KG1 (cell line): ENCODE data around the gene SNTG2.
"Not testable (repeated sequence)": the region's sequence is repeated elsewhere in the genome, so short reads cannot be mapped to it uniquely, and the experiment has no call there.

ENCODE experiments used
- DNase-seq: peaks from one replicate; lab custom pipeline; 2025; lab: John Stamatoyannopoulos, UW

Gene SNTG2

DNA sequence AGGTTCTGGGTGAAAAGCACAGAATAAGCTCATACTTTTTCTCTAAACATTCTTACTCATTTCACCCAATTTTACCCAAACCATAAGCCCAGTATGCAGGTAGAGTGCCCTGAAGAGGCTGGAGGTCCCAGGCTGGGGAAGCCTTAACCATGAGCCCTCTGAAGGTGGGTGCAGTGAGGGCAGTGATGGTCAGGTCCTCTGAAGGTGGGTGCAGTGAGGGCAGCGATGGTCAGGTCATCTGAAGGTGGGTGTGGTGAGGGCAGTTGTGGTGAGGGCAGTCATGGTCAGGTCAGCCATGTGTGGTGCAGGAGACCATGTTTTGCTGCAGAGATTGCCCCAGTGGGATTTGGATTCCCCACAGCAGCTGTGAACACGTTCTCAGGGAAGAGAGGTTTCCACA, 148.8 kb downstream of the SNTG2 start:
- no peak for DNase-seq

DNA sequence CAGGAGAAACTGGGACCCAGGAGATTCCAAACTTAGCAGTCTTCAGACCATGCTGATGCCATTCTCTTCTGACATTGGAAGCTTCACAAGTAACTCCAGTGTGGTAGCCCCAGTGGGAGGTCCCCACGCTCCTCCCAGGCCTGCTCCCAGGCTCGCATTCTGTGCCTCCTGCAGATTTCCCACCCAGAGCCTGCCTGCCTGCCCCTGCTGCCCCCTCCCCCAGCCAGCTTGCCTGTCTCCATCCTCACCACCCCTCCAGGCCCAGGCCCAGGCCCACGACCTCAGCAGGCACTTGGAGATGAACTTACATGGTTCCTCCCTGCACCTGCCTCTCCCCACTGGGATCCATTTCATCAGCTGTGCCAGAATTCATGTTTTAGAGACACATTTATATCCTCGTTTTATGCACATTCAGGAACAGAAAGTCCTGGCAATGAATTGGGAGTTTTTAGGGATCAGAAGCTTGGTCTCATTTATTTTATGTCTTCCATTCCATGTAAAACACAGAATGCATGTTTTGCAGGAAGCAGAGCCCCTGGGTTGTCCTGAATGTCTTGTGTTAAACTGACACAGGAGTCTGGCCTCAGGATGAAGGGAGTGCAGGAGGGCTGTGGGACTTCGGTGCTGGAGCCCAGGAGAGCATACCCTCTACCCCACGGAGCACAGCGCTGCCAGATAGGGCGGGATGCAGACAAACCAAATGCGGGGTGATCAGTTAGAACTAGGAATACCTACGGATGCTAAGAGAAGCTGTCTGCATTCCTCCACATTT, 150.5 kb downstream of the SNTG2 start:
- no peak for DNase-seq

DNA sequence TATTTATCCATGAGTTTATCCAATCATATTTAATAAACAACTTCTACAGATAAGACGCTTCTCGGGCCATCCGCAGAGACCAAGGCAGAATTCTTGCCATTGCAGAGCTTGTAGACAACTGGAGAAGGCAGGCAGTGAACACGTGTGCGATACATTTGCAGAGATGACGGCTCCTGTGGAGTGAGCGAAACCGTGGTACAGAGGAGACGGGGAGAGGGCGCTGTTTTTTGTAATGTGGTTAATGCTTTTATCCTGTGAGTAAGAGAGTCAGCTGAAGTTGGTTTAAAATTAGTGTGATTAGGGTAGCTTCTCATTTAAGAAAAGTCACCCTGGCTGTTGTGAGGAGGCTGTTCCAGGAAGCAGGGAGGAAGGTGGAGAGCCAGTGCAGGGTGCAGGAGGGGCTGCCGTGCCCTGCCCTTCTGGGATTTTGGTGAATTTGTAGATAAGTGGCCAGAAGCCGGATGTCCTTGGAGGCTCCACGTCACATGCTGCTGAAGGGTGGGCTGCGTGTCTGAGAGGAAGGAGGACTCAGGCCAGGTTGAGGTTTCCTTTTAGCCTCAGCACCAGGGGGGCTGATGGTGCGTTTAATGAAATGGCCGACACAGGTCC, 151.4 kb downstream of the SNTG2 start:
- DNase-seq: no peak

DNA sequence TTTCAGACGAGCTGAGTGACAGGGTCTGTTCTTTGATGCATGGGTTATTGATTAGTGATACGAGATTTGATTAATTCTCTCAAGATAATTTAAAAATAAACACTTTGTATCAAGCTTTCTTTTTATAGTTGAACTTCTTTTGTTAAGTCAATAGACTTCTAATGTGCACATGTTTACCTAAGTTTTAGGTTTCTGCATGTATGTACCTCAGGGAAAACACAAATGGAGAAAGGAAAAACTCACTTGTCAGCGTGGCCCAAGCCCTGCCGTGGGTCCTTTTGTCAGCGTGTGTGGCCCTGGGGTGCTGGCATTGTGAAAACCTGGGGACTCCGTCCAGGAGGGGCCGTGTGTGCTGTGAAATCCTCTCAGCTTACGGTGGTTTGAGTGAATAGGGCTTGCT, 153.7 kb downstream of the SNTG2 start:
- no peak for DNase-seq

DNA sequence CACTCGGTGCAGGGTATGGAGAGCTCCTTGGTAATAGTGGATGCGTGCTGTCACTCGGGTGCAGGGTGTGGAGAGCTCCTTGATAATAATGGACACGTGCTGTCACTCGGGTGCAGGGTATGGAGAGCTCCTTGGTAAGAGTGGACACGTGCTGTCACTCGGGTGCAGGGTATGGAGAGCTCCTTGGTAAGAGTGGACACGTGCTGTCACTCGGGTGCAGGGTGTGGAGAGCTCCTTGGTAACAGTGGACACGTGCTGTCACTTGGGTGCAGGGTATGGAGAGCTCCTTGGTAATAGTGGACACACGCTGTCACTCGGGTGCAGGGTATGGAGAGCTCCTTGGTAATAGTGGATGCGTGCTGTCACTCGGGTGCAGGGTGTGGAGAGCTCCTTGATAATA, 155.7 kb downstream of the SNTG2 start:
- not testable (repeated sequence) for DNase-seq

DNA sequence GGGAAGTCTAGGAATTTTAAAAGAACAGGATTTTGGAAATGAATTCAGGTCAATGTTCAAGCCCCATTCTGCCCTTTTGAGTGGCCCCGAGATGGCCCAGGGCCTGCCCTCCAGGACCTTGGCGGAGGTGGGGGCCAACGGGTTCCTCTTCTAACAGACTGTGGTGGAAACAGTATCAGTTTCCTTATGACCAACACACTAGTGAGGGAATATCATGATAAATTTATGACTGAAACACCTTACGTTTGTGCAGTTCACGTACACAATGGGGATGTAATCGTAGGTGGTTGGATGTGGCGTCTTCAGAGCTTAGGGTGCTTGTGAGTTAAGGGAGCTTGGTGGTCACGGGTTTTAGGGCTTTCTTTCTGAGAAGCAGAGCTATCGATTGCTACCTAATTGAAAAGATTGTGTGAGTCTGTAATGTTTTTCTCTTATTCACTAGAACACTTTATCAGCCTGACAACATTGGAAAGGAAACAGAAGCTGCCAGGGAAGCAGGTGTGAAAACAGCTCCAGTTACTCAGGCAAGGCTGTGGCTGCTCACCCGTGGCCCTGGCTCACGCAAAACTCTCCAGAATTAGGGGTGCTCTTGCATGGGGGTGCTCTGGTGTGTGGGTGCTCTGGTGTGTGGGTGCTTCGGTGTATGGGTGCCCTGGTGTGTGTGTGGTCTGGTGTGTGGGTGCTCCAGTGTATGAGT, 165.3 kb downstream of the SNTG2 start:
- DNase-seq: no peak

DNA sequence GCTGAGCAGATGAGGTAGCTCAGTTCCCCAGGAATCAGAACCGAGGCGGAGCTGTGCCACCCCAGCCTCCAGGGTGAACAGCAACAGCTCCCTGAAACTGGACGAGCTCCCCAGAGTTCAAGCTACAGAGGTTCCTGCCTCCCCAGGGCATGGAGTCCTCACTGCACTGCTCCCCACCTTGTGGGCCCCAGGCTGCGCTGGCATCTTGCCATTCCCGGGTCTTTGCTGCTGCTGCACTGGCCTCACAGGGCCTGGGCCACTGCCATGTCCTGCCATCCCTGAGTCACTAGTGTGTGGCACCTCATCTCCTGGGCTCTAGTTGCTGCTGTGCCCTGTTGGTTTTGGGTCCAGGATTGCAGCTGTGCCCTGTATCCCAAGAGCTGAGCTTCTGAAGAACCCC, 166.9 kb downstream of the SNTG2 start:
- no peak for DNase-seq

DNA sequence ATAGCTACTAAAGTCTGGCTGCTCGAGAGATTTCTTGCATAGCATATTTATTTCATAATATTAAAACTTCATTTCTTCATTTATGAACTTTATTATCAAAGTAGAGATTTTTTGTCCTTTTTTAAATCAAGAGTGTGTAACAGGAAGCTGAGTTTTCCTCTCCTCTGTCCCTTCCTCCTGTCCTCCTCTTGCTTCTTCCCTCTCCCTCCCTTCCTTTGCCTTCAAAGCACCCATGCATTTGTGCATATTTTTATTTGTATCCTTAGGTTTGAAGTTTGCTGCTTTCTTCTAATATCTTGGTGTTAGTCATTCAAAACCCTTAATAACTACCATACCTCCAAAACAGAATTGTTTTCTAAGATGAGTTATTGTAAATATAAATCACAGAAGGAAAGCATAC, 174.6 kb downstream of the SNTG2 start:
- no peak for DNase-seq

DNA sequence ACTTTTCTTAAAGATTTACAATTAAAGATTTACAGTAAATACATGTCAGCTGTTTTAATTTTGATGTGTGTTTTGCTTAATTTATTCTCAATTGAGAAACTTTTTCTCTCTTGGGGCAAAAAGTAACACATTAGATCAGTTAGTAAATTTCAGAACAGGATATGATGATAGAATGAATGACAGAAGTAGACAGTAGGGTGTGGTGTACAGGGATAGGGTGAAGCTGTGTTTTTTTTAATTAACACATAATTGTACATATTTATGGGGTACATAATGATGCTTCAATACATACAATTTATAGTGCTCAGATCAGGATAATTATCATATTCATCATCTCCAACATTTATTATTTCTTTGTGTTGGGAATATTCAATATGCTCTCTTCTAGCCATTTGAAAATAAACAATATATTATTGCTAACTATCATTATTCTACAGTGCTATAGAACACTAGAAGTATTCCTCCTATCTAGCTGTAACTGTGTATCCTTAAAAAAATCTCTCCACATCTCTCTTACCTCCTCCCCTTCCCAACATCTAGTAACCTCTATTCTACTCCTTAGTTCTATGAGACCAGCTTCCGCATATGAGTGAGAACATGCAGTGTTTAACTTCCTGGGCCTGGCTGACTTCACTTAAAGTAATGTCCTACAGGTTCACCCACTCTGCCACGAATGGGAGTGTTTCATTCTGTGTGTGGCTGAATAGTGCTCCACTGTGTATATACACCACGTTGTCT, 175.2 kb downstream of the SNTG2 start:
- no peak for DNase-seq

DNA sequence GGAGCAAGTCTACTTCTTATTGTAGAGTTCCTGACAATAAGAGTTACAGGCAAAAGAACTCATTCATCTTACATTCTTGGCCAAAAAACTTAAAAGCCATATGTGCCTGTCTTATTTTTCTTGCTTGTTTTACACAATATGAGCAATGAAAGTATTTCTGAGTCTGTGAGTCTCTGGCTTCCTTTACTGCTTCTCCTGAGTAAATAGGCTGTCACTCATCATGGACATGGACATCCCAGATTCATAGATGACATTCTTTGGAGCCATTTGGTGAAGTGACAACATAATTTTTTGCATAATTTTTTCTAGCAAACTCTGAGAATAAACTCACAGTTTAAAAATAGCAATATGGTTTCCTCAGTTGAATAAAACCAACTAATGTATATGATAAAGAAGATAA, 179.3 kb downstream of the SNTG2 start:
- no peak for DNase-seq

DNA sequence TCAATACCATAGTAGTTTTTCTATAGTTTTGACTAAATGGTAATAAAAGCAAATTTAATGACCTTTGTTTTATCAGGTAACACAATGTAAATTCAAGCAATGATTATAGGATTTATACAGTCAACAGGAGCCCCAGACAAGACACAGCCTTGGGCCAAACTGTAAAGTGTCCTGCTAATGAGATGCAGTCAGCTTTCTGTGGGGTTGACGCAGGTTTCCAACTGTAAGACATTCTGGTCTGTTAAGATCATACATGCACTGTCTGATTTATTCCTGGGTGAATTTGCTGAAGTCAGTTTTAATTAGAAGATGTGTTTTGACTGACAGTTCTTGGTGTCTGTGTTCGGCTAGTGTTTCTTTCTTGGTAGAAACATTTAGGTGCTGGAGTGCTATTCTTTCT, 180.3 kb downstream of the SNTG2 start:
- no peak for DNase-seq

DNA sequence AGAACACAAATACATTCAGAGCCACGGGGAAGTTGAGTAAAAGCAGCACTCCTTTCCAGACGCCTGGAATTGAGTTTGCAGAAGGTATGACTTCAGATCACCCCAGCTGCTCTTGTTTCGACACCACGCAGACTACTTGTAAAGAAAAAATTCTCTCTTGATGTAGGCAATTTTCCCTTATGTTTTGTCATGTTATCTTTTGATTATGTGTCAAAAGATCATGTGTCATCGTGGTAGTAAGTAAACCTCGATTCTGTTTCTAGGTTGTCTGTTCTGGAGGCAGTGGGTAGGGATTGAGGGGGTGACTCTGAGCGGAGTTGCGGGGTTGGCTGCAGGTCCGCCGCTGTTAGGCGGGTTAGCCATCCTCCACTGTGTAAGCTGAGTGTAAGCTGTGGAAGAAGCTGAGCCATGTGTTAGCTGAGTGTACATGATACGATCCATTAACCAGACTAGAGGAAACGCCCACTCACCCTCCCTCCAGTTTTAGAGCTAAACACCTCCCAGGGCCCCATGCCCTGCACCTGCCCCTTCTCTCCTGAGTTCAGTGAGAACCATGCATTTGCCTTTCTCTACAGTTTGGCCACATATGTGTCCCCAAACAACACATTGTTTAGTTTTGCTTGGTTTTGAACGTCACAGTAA, 181.8 kb downstream of the SNTG2 start:
- no peak for DNase-seq

DNA sequence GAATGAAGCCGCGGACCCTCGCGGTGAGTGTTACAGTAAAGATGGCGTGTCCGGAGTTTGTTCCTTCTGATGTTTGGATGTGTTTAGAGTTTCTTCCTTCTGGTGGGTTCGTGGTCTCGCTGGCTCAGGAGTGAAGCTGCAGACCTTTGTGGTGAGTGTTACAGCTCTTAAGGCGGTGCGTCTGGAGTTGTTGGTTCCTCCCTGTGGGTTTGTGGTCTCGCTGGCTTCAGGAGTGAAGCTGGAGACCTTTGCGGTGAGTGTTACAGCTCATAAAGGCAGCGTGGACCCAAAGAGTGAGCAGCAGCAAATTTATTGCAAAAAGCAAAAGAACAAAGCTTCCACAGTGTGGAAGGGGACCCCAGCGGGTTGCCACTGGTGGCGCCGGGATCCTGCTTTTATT, 183.2 kb downstream of the SNTG2 start:
- not testable (repeated sequence) for DNase-seq

DNA sequence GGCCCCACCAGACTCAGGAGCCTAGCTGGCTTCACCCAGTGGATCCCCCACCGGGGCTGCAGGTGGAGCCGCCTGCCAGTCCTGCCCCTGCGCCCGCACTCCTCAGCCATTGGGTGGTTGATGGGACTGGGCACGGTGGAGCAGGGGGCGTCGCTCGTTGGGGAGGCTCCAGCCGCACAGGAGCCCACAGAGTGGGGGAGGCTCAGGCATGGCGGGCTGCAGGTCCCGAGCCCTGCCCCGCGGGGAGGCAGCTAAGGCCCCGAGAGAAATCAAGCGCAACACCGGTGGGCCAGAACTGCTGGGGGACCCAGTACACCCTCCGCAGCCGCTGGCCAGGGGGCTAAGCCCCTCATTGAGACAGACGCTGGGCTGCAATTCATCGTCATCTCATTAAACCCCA, 184.0 kb downstream of the SNTG2 start:
- no peak for DNase-seq

DNA sequence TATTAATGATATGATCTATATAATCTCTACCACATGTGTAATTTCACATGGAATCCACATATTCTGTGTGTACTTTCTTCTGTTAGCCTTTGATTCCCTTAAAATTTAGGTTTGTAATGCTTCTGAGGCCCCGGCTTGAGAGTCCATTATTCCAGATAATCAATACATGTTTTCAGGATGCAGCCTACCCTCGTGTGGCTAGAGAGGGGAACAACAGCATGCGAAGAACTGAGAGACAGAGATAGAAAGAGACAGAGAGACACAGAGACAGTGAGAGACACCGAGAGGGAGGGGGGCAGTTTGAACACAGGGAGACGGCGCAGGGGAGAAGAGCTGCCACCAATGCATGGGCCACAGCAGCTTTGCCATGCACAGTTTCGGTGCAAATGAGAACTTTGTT, 185.4 kb downstream of the SNTG2 start:
- DNase-seq: no peak

DNA sequence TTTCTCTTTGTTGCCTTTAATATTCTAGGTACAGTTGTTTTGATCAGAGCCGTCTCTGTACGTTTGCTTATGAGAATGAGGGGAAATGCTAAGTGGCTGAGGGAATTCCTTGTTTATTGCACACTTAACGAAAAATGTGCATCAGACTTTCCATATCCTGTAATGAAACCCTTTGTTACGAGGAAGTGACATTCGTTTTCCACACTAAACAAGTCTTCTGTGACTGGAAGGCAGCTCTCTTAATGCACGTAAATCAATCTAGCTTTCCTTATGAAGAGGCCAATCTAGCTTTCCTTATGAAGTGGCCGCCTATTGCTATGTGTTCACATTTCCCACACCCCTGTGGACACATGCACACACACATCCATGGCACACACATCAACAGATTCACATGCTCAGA, 186.2 kb downstream of the SNTG2 start:
- no peak for DNase-seq

DNA sequence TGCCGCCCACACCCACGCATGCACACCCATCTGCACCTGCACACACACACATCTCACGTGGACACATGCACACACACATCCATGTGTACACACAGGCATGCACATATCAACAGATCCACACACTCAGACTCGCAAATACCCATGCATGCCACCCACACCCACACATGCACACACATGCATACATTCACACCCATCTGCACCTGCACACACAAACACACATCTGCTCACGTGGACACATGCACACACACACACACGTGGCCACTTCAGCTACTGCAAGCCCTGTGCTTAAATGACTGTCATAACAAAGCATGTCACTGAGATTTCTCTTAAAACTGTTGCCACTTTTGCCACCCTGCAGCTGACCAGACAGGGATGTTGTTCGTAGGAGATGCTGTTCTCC, 186.6 kb downstream of the SNTG2 start:
- no peak for DNase-seq

DNA sequence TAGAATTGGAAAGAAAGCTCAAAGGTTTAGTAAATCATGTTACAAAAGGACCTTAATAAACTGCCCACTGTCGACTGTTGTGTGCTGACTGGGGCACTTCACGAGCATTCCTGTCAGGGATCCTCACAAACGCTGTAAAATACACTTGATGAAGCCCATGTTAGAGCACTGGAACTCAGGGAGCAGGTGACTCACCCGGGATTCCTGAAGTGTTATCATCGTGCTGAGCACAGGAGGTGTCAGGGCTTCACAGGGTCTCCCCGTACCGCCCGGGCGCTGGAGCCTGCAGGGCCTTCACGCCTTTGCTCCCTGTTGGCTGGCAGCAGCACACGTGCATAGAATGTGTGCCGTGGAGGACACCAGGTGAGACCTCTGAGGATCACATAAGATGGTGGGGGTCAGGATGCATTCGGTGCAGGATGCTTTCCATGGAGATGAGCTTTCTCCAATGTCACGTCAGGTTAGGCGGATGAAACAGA, 187.3 kb downstream of the SNTG2 start:
- no peak for DNase-seq

DNA sequence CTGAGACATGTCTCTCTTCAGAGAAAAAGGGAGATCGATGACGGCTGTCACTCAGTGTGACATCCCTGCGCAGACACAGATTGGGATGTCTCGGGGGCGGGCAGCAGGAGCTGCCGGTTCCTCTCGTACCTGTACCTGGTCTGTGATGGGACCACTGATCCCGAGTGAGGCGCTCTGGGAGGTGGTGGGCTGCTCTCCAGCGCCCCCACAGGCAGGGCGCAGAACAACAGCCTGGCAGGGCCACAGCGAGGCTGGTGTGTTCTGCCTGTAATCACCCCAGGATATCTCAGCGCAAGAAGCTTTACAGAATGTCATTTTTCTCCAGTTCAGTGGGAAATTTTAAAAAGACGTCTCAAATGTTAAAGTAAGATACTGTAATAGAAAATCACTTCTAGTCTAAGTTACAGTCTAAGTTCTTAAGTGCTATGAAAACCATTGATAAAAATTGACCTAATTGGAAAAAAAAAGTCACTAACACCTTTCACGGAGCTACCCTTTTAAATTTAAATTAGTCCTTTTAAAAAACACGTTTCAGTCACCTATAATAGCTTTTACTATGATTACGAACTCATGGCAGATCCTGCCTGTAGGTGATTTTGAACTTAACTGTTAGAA, 189.8 kb downstream of the SNTG2 start:
- DNase-seq: no peak

DNA sequence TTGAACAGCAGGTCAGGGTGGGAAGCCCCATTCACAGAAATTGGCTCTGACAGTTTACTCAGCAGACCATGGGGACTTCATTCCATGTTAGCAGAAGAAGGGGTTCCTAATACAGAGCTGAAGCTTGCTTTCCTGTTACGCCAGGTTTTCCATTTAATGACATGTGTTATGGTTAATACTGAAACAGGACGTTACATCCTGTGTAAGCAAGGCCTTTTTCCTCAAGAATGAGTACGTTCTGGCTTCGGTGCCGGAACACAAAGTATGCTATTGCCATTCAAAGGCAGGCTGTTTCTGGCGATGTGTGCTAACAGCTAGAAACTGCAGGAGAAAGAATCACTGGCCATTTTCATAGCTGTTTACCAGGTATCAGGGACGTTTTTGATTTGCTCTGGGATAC, 190.4 kb downstream of the SNTG2 start:
- DNase-seq: no peak

DNA sequence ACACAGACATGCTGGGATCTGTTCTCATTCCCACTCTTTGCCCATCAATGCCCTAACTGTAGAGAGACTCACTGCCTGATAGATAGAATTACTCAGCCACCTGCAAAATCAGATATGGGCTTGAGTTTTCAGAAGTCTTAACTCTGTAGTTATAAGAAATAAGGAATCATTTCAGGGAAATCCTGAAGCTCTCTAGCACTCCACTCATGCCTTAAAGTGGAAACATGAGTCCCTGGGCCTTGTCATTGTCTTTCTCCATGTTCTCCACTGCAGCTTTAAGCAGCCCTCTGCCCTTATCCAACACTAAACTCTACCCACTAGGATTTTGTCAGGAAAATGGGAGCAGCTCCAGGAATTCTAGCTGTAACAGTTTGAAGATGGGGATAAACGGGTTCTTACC, 192.5 kb downstream of the SNTG2 start:
- DNase-seq: no peak
